T-helper 2 cell (primary cell): ENCODE results near the gene LRP1B.

Source experiments
- DNase-seq, 5 experiments: peaks; one replicate each; pipeline versions ENCODE4 v3.0.0 to v3.0.0-alpha.2; 2012 to 2022

The LRP1B gene

DNA sequence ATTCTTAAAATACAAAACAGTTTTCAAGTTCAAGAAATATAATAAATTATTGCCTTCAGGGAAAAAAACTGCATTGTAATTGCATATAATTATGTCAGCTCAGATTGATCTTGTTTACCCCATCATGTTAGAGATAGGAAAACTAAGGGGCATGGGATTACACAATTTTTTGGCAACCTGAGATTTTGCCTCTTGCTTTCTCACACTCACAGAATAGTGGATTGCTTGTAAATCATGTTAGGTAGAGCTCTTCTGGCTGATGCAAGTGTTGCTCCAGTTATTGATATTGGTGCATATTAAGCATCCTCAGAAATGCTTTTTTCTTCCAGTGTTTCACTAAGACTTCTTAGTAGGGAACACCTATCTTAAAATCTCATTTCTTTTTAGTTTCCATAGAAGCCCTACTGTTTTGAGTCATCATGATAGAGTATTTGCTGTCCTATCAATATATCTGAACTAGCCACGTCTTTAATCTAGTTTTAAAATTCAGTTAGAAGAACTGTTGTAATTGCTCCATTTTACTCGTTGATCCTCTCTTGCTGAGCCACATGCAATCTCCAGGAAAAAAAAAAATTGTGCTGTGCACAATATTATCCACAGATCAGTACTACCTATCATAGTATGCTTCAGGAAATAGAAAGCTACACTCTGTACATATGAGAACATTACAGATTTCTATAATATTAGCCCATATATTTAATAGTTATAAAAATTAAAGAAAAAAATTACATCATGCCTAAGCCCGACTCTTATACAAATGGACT is 393.1 kb downstream of the LRP1B start:
- DNase-seq: no peak

DNA sequence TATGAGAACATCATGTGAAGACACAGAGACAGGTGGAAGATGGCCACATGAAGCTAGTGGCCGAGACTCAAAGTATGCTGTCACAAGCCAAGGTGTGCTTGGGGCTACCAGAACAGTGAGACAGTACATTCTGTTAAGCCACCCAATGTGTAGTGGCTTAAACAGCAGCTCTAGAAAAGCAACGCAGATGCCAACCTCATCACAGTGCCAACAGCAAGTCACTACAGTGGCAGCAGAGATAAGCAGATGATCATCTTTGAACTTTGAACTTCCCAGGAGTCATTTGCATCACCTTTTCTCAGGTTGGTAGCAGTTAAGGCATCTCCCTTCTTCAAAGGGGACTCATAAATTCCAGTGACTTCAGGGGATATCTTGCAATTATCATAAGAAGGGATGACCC is 394.4 kb downstream of the LRP1B start:
- DNase-seq: no peak

- no peak for DNase-seq
These were observed 401.9 kb downstream of the LRP1B start for GRCh38 chr2:141728886-141729285.

GRCh38 chr2:141728142-141728541 is 402.7 kb downstream of the LRP1B start:
- no peak for DNase-seq

GRCh38 chr2:141724426-141724825 is 406.4 kb downstream of the LRP1B start:
- DNase-seq: no peak

- DNase-seq: no peak
These were observed 407.0 kb downstream of the LRP1B start for GRCh38 chr2:141723814-141724213.

DNA sequence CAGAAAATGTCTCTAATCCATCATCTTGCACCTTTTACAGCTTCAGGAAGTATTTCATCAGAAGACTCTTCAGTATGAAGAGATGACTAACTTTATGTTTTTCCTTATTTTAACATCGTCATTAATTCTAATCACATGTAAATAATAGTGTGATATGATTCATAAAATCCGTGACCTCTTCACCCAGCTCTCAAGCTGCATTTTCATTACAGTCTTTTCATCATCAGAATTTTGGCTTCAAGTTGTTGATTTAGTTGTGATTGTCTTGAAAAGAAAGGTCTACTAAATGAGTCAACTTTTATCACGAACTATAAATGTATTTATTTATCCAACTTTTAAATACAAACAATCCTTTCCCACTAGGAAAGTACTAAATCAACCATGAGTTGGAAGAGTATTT is 410.3 kb downstream of the LRP1B start:
- no peak for DNase-seq

DNA sequence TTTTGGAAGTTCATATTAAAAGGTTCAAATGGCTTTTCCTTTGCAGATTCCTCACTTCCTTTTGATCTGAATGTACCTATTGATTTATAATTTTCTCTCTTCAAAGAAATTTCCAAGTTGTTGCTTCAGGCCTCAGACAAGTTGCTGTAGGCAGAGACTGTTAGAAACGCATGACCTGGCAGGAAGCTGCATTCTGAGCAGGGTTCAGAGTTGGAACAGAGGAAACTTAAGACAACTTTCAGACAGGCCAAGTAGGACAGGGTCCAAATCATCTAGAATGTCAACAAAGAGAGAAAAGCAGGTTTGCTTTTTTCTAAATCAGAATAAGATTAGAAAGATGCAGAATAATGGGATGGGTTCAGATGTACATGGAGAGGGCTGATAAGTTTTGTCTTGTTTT is 416.3 kb downstream of the LRP1B start:
- no peak for DNase-seq

- no peak for DNase-seq
These were observed 419.2 kb downstream of the LRP1B start for GRCh38 chr2:141711627-141712026.

- DNase-seq: no peak
These were observed 420.1 kb downstream of the LRP1B start for GRCh38 chr2:141710589-141711239.

DNA sequence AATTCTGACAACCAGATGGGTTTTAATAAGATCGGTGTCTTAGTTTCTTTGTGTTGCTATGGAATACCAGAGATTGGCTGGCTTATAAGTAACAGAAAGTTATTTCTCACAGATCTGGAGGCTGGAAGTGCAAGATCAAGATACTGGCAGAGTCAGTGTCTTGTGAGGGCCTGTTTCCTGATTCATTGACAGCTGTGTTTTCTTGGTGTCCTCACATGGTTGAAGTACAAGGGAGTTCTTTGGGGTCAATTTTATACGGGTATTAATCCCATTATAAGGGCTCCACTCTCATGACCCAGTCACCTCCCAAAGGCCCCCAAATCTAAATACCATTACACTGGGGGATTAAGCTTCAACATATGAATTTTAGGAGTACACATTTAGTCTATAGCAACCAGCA is 421.1 kb downstream of the LRP1B start:
- no peak for DNase-seq

GRCh38 chr2:141707486-141707885 is 423.3 kb downstream of the LRP1B start:
- DNase-seq: no peak

DNA sequence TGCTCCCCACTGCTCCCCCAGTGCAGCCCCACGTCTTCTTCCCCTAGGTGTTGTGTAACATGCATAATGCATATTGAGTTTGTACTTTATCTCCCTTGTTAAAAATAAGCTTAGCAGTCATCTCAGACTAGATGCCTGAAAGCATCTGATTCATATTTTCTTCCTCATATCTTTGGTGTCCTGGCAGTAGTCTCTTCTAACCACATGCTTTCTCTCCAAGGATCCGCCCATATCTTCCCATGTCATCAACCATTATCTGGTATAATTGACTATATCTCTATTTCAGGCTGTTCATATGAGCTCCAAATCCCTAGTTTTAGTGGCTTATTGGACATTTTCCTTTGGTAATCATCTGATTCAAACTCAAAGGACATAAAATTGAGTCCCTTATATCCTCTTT is 426.3 kb downstream of the LRP1B start:
- no peak for DNase-seq

GRCh38 chr2:141703501-141703900 is 427.3 kb downstream of the LRP1B start:
- DNase-seq: no peak

- DNase-seq: no peak
These were observed 429.2 kb downstream of the LRP1B start for GRCh38 chr2:141701618-141702017.

GRCh38 chr2:141699573-141699972 is 431.2 kb downstream of the LRP1B start:
- no peak for DNase-seq

- DNase-seq: no peak
These were observed 432.3 kb downstream of the LRP1B start for GRCh38 chr2:141698500-141698899.

- DNase-seq: no peak
These were observed 433.8 kb downstream of the LRP1B start for GRCh38 chr2:141697035-141697434.

DNA sequence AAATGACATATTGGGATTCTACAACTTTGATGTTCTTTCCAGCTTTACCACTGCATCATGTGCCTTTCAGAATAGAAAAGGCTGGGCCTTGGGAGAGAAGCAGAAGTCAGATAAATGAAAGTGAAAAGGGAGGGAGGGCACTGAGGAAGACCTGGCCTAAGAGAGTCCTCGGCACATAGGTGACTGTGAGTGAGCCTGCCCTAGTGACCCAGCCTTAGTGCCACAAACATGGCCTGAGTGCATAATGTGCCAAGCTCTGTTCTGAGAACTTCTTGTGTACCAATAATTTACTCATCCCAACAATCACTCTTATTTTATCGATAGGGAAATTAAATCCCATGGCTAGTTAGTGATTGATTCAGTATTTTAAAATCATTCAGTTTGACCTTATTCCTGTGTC is 436.6 kb downstream of the LRP1B start:
- DNase-seq: no peak

- no peak for DNase-seq
These were observed 438.0 kb downstream of the LRP1B start for GRCh38 chr2:141692829-141693228.

- no peak for DNase-seq
These were observed 454.7 kb downstream of the LRP1B start for GRCh38 chr2:141676139-141676538.

DNA sequence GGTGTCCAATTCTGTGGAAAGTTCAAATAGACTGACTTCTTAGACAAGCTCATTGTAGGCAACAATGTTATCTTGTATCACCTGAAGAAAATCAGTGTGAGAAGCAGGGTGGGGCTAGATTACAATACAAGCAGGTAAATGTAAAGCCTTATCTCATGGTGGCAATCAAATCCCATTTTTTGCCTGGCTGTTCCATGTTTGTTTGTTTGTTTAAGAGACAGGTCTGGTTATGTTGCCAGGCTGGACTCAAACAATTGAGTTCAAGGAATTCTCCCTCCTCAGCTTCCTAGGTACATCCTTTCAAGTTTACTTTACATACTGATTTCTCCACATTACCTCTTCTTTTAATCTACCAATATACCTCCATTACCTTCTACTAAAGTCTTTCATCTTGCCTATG is 464.6 kb downstream of the LRP1B start:
- no peak for DNase-seq

- DNase-seq: no peak
These were observed 470.6 kb downstream of the LRP1B start for GRCh38 chr2:141660232-141660631.

DNA sequence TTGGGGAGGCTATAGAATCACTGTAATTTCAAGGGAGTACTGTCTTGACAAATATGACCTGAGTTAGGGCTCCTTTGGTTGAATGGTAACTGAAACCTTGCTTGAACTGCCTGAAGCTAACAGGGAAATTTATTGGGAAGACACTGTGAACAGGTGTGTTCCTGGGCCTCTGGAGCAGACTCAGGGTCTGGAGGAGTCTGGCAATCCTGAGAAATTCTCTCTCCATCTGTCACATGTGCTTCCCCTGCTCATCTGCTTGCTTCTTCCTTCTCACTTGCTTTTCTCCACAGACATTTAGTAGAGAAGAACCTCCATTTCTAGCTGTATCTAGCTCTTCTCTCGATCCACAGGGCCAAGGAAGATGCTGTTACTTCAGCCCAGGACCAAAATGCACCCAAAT is 476.5 kb downstream of the LRP1B start:
- no peak for DNase-seq

- DNase-seq: no peak
These were observed 477.6 kb downstream of the LRP1B start for GRCh38 chr2:141653184-141653583.
